SU-DHL-6 (cell line): ENCODE measurements around the gene CCDC116.

Source experiments
- H2AFZ ChIP-seq: fragments of 200-600 bp; sonication (generic); 2 replicates; pipeline ENCODE4 v1.6.1; 2014; ENCODE audit warnings: low read depth, mild to moderate bottlenecking, moderate library complexity, mixed read lengths, antibody characterized with exemption, low read length; ENCODE audit not compliant: severe bottlenecking
- H3F3A ChIP-seq: fragments of 200-600 bp; shearing (Covaris generic); 2 replicates; pipeline ENCODE4 v1.6.0; 2016; ENCODE audit warnings: antibody characterized with exemption, mild to moderate bottlenecking; ENCODE audit not compliant: insufficient read depth
- H3K27ac ChIP-seq: fragments of 200-600 bp; sonication (generic); 2 replicates; pipeline ENCODE4 v1.5.1; 2016; ENCODE audit warnings: low read depth, mild to moderate bottlenecking, low read length, moderate library complexity, mixed read lengths
- H3K27me3 ChIP-seq: fragments of 200-600 bp; sonication (generic), shearing (Covaris generic); 2 replicates; pipeline ENCODE4 v1.6.0; 2014; ENCODE audit warnings: mild to moderate bottlenecking, low read length
- H3K36me3 ChIP-seq: fragments of 200-600 bp; sonication (generic); 2 replicates; pipeline ENCODE4 v1.6.1; 2014; ENCODE audit warnings: mild to moderate bottlenecking, low read length, mixed read lengths
- H3K4me2 ChIP-seq: fragments of 300-600, 200-600 bp; shearing (Covaris generic), sonication (generic); 2 replicates; pipeline ENCODE4 v1.6.0; 2014; ENCODE audit warnings: low read length, low read depth, mild to moderate bottlenecking; ENCODE audit not compliant: poor library complexity, severe bottlenecking
- H3K4me3 ChIP-seq: fragments of 200-600 bp; sonication (generic); 2 replicates; pipeline ENCODE4 v1.5.1; 2014; ENCODE audit warnings: antibody characterized with exemption, low read length, mild to moderate bottlenecking, mixed read lengths; ENCODE audit not compliant: insufficient read depth, poor library complexity, severe bottlenecking
- H3K79me2 ChIP-seq: fragments of 200-600 bp; sonication (generic); 2 replicates; pipeline ENCODE4 v1.6.1; 2014; ENCODE audit warnings: mild to moderate bottlenecking, low read length, moderate library complexity; ENCODE audit not compliant: insufficient read depth
- H3K9ac ChIP-seq: fragments of 200-600 bp; sonication (generic); 2 replicates; pipeline ENCODE4 v1.7.0; 2014; ENCODE audit warnings: mild to moderate bottlenecking, low read length
- H3K9me2 ChIP-seq: fragments of 200-600 bp; sonication (generic); replicated peaks from 2 replicates; pipeline ENCODE4 v1.6.1; 2014; ENCODE audit warnings: low read length; ENCODE audit not compliant: insufficient read depth
- H3K9me3 ChIP-seq: fragments of 200-600 bp; sonication (generic); 2 replicates; pipeline ENCODE4 v1.6.1; 2014; ENCODE audit warnings: low read length, mixed read lengths; ENCODE audit not compliant: insufficient read depth
- H4K20me1 ChIP-seq: fragments of 200-600 bp; sonication (generic); 2 replicates; pipeline ENCODE4 v1.6.1; 2014; ENCODE audit warnings: low read depth, mild to moderate bottlenecking, antibody characterized with exemption, low read length, moderate library complexity, mixed read lengths
- EZH2phosphoT487 ChIP-seq: fragments of 200-600 bp; sonication (generic), shearing (Covaris generic); conservative IDR thresholded peaks from 2 replicates; pipeline ENCODE4 v1.6.1; 2018; ENCODE audit warnings: mild to moderate bottlenecking, antibody characterized with exemption, low read length, moderate library complexity, mixed read lengths
- TF ChIP-seq, protein P1 (sequence below): fragments of 200-600 bp; sonication (generic); IDR thresholded peaks from one replicate; pipeline ENCODE4 v1.5.1; 2017; ENCODE audit warnings: antibody characterized with exemption, mild to moderate bottlenecking, low read length, moderate library complexity; ENCODE audit not compliant: insufficient read depth, poor library complexity, severe bottlenecking

Gene CCDC116

DNA sequence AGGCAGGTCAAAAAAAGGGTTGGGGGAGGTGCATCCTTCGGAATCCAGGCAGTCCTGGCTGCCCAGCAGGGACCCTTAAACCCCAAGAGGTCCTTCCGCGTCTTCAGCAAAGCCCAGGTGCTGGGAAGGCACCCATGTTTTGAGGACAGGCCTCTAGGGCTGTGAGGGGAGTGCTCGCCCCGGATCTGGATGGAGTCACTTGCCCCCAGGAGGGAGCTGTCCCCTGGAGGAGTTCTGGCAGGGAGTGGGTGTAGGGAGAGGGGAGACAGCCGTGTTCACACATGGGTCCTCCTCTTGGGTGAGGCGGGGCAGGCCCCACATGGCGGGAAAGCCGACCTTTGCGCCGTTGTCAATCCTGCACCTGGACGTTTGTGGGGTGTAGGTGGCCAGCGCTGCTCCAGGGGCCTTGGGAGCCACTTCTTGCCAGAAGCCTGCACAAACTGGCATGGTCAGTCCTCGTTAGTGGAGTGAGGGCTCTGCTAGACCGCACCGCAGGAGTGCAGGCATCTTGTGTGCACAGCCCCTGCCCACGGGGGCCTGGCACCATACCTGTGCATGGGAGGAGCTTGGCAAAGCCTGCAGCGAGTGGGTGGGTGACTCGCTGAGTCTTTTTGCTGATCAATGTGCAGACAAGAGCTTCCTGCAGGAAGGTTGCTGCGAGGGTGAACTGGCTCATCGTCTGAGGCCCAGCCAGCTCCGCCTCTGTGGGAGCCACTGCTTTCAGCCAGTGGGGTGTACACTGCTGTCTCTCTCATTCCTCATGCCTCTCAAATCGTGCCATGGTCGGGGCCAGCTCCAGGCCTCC lies 49.2 kb downstream of the CCDC116 start:
- Histone ChIP-seq H3K79me2 (no peaks in the 10 kb centered on the region), H2AFZ (no peak overlapping the region), H3K9me2 (no peaks in the 10 kb centered on the region), H3K4me2 (no peak overlapping the region), H3K9ac (no peak overlapping the region), H3F3A (no peaks in the 10 kb centered on the region), H3K4me3 (no peak overlapping the region), H3K27me3 (no peaks in the 10 kb centered on the region), H3K36me3 (no peaks in the 10 kb centered on the region), H3K9me3 (no peaks in the 10 kb centered on the region), H3K27ac (no peak overlapping the region), H4K20me1 (no peaks in the 10 kb centered on the region)
- TF ChIP-seq EZH2phosphoT487: no peak
- TF ChIP-seq, protein P1, sequence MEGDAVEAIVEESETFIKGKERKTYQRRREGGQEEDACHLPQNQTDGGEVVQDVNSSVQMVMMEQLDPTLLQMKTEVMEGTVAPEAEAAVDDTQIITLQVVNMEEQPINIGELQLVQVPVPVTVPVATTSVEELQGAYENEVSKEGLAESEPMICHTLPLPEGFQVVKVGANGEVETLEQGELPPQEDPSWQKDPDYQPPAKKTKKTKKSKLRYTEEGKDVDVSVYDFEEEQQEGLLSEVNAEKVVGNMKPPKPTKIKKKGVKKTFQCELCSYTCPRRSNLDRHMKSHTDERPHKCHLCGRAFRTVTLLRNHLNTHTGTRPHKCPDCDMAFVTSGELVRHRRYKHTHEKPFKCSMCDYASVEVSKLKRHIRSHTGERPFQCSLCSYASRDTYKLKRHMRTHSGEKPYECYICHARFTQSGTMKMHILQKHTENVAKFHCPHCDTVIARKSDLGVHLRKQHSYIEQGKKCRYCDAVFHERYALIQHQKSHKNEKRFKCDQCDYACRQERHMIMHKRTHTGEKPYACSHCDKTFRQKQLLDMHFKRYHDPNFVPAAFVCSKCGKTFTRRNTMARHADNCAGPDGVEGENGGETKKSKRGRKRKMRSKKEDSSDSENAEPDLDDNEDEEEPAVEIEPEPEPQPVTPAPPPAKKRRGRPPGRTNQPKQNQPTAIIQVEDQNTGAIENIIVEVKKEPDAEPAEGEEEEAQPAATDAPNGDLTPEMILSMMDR: no peak

DNA sequence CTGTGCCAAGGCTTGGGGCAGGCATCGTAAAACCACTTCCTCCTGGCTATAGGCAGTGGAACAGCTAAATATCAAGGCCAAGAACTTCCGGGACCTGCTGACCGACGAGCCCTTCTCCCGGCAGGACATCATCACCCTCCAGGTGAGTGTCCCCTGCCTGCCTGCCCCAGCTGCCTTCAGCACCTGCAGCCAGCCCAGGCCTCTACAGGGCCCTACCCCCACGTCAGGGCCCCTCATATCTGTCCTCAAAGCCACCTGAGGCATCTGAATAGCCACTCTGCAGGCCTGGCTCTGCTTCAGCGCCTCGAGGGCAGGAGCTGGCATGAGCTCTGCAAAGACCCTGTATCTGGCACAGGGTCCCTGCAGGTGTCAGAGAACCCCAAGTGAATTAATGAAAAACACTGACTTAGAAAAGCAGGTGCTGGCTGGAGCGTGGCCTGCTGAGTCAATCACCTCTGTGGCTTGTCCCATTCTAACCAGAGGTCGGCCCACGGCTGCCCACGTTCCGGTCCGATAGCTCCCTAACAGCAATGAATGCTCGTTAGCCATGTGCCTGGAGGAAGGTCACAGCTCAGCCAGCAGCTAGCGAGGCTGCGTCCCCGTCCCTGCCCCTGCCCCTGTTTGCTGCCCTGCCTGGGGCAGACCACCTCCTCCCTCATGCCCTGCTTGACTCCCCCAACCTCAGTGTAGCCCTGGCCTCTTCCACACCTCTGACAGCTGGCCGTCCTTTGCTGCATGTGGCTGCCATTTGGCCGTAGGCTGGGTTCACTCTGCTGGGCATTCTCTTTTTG lies 50.0 kb downstream of the CCDC116 start:
- Histone ChIP-seq H3F3A (no peaks in the 10 kb centered on the region), H3K4me3 (no peak overlapping the region), H4K20me1 (no peaks in the 10 kb centered on the region), H3K36me3 (no peaks in the 10 kb centered on the region), H3K9ac (no peak overlapping the region), H3K27me3 (no peaks in the 10 kb centered on the region), H3K9me2 (no peaks in the 10 kb centered on the region), H3K27ac (no peak overlapping the region), H3K9me3 (no peaks in the 10 kb centered on the region), H3K79me2 (no peaks in the 10 kb centered on the region), H3K4me2 (no peak overlapping the region), H2AFZ (no peak overlapping the region)
- TF ChIP-seq, protein P1: no peak
- no peak for TF ChIP-seq EZH2phosphoT487

DNA sequence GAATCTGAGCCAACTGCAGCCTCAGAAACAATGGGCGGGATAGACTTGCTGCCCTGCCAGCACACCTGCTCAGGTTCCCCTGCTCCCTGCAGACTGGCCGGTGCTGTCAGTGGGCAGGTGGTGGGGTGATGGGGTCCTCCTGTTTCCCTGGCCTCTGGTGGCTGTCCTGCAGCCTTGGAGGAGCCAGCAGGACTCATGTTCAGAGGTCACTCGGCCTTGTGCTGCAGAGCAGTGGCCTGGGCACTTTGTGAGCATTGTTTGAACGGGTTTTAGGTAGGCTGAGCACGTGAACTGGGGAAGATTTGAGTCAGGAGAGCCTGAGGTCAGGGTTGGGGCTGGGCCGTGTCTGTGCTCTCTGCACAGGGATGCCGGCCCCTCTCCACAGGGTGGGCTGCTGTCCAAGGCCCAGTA lies 50.8 kb downstream of the CCDC116 start:
- Histone ChIP-seq H3F3A (no peaks in the 10 kb centered on the region), H3K9me3 (no peaks in the 10 kb centered on the region), H4K20me1 (no peaks in the 10 kb centered on the region), H3K4me2 (no peak overlapping the region), H3K9me2 (no peaks in the 10 kb centered on the region), H3K27me3 (no peaks in the 10 kb centered on the region), H2AFZ (no peak overlapping the region), H3K4me3 (no peak overlapping the region), H3K27ac (no peak overlapping the region), H3K9ac (no peak overlapping the region), H3K36me3 (no peaks in the 10 kb centered on the region), H3K79me2 (no peaks in the 10 kb centered on the region)
- TF ChIP-seq, protein P1: no peak
- TF ChIP-seq EZH2phosphoT487: no peak
